Measurements from ENCODE around the gene DQX1.

DNA sequence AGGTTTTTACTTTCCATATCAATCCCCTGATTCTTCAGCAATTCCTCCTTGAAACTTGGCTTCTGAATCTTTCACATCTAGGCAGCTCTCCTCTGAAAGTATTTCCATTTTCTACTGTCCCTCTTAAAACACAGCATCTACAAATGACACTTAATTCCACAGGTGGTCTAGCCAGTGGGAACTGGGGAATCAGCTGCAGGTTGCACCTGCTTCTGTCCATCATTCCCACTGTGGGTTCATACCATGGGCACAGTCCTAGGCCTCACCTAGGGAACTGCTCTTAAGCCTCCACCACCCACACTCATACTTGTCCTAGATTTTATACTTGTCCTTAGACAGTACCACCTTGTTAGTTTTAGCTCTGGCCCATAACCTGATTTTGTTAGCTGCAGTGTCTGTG is 25.5 kb upstream of the DQX1 start:
- TF ChIP-seq POLR2A (IDR thresholded peaks at IDR 0.05; ENCODE audit: extremely low read depth, insufficient read length): no peak
- TF ChIP-seq, protein P1, sequence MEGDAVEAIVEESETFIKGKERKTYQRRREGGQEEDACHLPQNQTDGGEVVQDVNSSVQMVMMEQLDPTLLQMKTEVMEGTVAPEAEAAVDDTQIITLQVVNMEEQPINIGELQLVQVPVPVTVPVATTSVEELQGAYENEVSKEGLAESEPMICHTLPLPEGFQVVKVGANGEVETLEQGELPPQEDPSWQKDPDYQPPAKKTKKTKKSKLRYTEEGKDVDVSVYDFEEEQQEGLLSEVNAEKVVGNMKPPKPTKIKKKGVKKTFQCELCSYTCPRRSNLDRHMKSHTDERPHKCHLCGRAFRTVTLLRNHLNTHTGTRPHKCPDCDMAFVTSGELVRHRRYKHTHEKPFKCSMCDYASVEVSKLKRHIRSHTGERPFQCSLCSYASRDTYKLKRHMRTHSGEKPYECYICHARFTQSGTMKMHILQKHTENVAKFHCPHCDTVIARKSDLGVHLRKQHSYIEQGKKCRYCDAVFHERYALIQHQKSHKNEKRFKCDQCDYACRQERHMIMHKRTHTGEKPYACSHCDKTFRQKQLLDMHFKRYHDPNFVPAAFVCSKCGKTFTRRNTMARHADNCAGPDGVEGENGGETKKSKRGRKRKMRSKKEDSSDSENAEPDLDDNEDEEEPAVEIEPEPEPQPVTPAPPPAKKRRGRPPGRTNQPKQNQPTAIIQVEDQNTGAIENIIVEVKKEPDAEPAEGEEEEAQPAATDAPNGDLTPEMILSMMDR (IDR thresholded peaks at IDR 0.05; ENCODE audit: low read depth, low read length): no peak
- TF ChIP-seq, protein P2, sequence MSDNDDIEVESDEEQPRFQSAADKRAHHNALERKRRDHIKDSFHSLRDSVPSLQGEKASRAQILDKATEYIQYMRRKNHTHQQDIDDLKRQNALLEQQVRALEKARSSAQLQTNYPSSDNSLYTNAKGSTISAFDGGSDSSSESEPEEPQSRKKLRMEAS (IDR thresholded peaks at IDR 0.05; ENCODE audit: low read depth, low read length): no peak

Measured in NB4 (cell line).